Thoracic aorta (tissue), 2 donors: ENCODE data around the gene SDK1. TPM values are rescaled to one million over a fixed set of nuclear protein-coding genes. Genes with fewer than 3 reads are reported as not detected.
A peak's percentile ranks its signal among the peaks of the same experiment; 100 is the strongest.

ENCODE experiments used
- ATAC-seq: fragments of 150-250 bp; one replicate; pipeline ENCODE4 v1.8.0; 2017; ENCODE audit warnings: low read depth; ENCODE audit not compliant: insufficient number of reproducible peaks, low FRiP score
- DNase-seq: peaks from one replicate; pipeline ENCODE4 v3.0.0-alpha.2; 2020; ENCODE audit warnings: low spot score
- H3K27ac ChIP-seq, 2 donors: fragments of 200-600 bp; sonication (generic); 1 replicate in 1 of 2; 2 replicates in 1 of 2; pipeline ENCODE4 v1.5.1; 2016; ENCODE audit warnings: mild to moderate bottlenecking in 2 of 2, moderate library complexity in 2 of 2
- H3K27me3 ChIP-seq: fragments of 200-600 bp; sonication (generic); replicated peaks from 2 replicates; pipeline ENCODE4 v1.6.0; 2016; ENCODE audit warnings: mild to moderate bottlenecking; ENCODE audit not compliant: insufficient read depth
- H3K36me3 ChIP-seq: fragments of 200-600 bp; sonication (generic); one replicate; pipeline ENCODE4 v1.5.1; 2016
- H3K4me1 ChIP-seq, 2 donors: fragments of 200-600 bp; sonication (generic); 1 replicate in 1 of 2; 2 replicates in 1 of 2; pipeline versions ENCODE4 v1.5.1 to v1.6.0; 2016; ENCODE audit warnings: low read depth in 2 of 2, mild to moderate bottlenecking in 1 of 2; ENCODE audit not compliant: control insufficient read depth in 1 of 2
- H3K4me3 ChIP-seq: fragments of 200-600 bp; sonication (generic); 2 replicates; pipeline ENCODE4 v1.5.1; 2016; ENCODE audit warnings: mild to moderate bottlenecking
- H3K9me3 ChIP-seq: fragments of 200-600 bp; sonication (generic); 2 replicates; pipeline ENCODE4 v1.5.1; 2016
- CTCF ChIP-seq: fragments of 200-600 bp; sonication (generic); IDR thresholded peaks from one replicate; pipeline ENCODE4 v1.5.1; 2019; ENCODE audit warnings: antibody characterized with exemption
- total RNA-seq, 2 donors: library from RNA; depleted of rRNA; stranded (reverse); fragments of >200 nt; gene quantifications; one replicate each; pipeline versions ENCODE4 v1.1.0 to v1.2.3, GENCODE V29; 2016

SDK1 gene
- total RNA-seq, 2 donors from 2014 or later, result 27.5 to 29.2 TPM

DNA sequence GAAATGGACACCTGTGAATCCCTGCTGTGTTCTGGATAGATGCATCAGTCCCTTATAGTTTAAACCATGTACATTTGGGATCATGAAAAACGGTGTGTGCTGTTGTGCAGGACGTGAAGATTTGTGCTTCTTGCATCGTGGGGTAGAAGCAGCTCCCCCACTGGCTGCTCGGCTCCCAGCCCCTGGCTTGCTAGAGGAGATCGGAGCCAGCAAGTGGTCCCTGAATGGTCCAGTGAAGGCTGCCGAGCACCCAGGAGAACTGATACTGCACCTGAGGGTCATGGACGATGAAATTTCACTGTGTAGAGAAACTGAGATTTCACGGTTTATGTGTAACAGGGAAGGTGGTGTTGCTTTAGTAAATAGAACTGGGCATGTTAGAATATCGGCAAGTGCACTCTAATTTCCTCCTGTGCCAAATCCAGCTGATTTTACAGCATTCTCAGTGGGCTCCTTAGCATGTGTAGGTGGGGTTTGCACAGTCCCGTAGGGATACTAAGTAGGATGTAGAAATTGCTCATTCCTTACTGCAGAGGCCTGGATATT is 726.0 kb downstream of the SDK1 start:
- H3K4me3 ChIP-seq, result no peak overlapping the region
- DNase-seq (no peak), ATAC-seq (no peak)
- no peaks in the 10 kb centered on the region for H3K9me3 ChIP-seq
- H3K36me3 ChIP-seq, result no peaks in the 10 kb centered on the region
- H3K4me1 ChIP-seq, result peaks cover 0 to 28% of the 10 kb centered on the region in 2 donors
- peak overlapping the region; percentile 61 to 88 for H3K27ac ChIP-seq
- no peaks in the 10 kb centered on the region for H3K27me3 ChIP-seq
- TF ChIP-seq CTCF, result no peak

GRCh38 chr7:4028221-4028620 is 727.2 kb downstream of the SDK1 start:
- ATAC-seq (no peak), DNase-seq (no peak)
- Histone ChIP-seq H3K4me1 (peaks cover 0 to 28% of the 10 kb centered on the region in 2 donors), H3K9me3 (no peaks in the 10 kb centered on the region), H3K4me3 (no peak overlapping the region), H3K27me3 (no peaks in the 10 kb centered on the region), H3K27ac (peak overlapping the region in 1 of 2 donors; percentile 61), H3K36me3 (no peaks in the 10 kb centered on the region)
- TF ChIP-seq CTCF, result no peak

GRCh38 chr7:4029941-4030340 is 728.9 kb downstream of the SDK1 start:
- no peak for TF ChIP-seq CTCF
- no peak for ATAC-seq
- Histone ChIP-seq H3K9me3 (no peaks in the 10 kb centered on the region), H3K4me1 (peaks cover 0 to 28% of the 10 kb centered on the region in 2 donors), H3K36me3 (no peaks in the 10 kb centered on the region), H3K27me3 (no peaks in the 10 kb centered on the region), H3K27ac (no peak overlapping the region), H3K4me3 (no peak overlapping the region)
- no peak for DNase-seq

- no peaks in the 10 kb centered on the region for H3K27me3 ChIP-seq
- no peak for TF ChIP-seq CTCF
- peaks cover 0 to 24% of the 10 kb centered on the region in 2 donors for H3K4me1 ChIP-seq
- DNase-seq, result no peak
- no peaks in the 10 kb centered on the region for H3K36me3 ChIP-seq
- H3K27ac ChIP-seq, result no peak overlapping the region
- no peaks in the 10 kb centered on the region for H3K9me3 ChIP-seq
- ATAC-seq, result no peak
- no peak overlapping the region for H3K4me3 ChIP-seq
Measured at GRCh38 chr7:4030346-4030950, 729.4 kb downstream of the SDK1 start.

DNA sequence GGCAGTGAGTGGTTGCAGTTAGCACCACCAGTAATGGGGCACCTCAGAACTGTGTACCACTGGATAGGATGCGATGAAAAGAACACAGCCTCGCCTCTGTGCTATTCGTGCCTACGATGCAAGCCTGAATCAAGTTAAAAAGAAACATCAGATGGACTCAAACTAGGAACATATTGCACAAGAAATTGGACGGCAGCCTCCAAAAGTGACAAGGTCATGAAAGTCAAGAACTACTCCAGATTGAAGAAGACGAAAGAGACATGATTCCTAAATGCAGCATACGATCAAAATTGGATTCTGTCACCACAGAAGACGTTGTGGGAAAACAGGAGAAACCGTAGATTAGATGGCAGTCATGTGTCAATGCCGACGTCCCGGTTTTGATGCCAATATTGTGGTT is 732.9 kb downstream of the SDK1 start:
- H3K27ac ChIP-seq, result no peak overlapping the region
- H3K4me3 ChIP-seq, result no peak overlapping the region
- no peaks in the 10 kb centered on the region for H3K4me1 ChIP-seq
- H3K9me3 ChIP-seq, result no peaks in the 10 kb centered on the region
- H3K36me3 ChIP-seq, result no peaks in the 10 kb centered on the region
- H3K27me3 ChIP-seq, result no peaks in the 10 kb centered on the region
- TF ChIP-seq CTCF, result no peak
- no peak for DNase-seq
- ATAC-seq, result no peak
